GM18507 (cell line): ENCODE results near the gene TMEM158.

Experiments used
- DNase-seq: peaks from one replicate; pipeline ENCODE4 v3.0.0; 2011; ENCODE audit warnings: low read depth; ENCODE audit not compliant: insufficient read length; ENCODE audit errors: extremely low spot score
- FAIRE-seq: peaks from 2 replicates; lab custom pipeline; 2011; peaks lifted over from hg19 to GRCh38; lab: Jason Lieb, UNC

The TMEM158 gene

DNA sequence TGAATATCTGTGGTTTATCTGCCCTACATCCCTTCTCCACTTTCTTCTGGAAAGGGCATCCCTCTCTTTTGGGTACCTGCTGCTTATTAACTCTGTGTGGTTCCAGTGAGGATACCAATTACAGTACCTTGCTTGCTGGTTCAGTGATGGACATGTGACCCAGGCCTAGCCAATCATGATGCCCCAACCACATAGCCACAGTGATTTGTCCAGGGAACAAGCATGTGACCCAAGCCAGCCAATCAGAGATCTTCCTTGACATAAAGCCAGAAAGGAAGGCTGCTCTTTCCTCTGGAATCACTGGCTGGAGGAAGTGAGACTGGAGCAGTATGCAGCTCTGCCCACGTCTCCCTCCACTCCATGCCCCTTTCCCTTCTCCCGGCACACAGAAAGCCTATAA is 10.9 kb upstream of the TMEM158 start:
- FAIRE-seq: no peak
- DNase-seq: no peak

DNA sequence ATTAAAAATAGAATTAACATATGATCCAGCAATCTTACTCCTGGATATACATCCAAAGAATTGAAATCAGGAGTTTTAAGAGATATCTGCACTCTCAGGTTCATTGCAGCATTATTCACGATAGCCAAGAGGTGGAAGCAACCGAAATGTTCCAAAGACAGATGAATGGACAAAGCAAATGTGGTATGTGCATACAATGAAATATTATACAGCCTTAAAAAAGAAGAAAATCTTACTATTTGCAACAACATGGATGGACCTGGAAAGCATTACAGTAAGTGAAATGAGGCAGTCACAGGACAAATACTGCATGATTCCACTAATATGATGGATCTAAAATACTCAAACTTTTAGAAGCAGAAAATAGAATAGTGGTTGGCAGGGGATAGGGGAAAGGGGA is 9.3 kb upstream of the TMEM158 start:
- FAIRE-seq: no peak
- no peak for DNase-seq

DNA sequence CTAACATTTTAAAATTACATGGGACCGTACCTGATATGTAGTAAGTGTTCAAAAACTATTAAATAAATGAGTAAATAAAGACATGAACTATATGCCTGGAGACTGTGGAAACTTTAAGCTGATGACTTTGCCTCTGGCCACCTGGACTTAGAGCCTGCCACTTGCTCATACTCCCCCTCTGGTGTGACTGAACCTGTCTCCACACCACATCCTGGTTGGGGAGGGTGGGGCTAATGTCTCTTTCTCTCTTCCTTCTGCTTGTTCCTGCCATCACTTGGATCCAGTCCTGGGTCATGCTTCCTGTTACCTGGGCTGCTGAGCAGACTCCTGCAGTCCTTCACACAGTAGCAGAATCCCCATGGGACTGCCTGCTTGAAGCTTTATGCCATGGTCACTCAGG is 8.2 kb upstream of the TMEM158 start:
- no peak for DNase-seq
- FAIRE-seq: no peak

- DNase-seq (no peak), FAIRE-seq (no peak)
Observed at GRCh38 chr3:45232521-45232920, 6.4 kb upstream of the TMEM158 start.

DNA sequence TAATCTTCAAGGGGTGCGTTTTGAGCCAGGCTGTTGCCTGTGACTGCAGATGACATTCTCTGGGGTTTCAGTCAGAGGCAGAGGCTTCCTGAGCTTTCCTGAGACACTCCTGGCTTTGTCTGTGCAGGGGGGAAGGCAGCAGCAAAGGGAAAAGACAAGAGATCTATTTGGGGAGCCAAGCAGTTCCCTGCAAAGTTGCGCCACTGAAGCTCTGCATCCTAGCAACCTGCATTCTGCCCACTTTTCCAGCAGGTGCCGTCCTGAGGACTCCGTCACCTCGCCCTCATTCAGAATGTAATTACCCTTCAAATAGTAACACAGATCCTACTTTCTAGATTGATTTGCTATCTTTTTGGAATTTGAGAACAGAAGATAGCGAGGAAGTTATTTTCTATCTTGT is 1.9 kb upstream of the TMEM158 start:
- FAIRE-seq (no peak), DNase-seq (no peak)

DNA sequence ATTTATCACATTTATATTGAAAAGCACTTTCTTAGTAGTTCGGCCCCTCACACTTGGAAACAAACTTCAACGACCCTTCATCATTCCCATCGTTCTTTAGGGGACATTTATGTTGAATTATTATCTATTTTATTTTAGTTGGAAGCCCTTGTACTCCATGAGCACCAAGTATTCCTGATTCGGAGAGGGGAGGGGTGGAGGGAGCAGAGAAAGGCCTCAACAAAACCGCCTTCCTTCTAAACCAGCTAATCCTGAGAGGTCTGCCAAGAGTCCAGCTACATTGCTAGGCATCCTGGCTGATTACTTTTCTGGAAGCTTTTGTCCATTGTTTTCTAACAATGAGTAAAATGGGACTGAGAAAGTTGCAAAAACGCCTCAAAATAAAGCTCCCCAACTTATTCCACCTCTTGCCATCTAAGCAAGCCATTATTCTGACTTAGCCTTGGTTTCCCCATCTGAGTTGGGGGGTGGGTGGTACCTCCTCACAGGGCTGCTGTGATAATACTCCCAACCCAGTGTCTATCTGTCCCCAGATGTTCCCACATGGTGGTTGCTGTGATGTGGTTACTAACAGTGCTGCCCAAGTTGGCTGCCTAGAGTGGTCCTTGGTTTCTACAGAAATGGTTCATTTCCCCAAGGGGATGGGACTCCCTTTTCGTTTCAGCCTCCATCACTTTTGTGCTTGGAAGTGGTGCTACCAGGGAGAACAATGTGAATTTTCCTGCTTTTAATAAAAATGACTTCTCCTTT is 1.2 kb upstream of the TMEM158 start:
- no peak for FAIRE-seq

DNA sequence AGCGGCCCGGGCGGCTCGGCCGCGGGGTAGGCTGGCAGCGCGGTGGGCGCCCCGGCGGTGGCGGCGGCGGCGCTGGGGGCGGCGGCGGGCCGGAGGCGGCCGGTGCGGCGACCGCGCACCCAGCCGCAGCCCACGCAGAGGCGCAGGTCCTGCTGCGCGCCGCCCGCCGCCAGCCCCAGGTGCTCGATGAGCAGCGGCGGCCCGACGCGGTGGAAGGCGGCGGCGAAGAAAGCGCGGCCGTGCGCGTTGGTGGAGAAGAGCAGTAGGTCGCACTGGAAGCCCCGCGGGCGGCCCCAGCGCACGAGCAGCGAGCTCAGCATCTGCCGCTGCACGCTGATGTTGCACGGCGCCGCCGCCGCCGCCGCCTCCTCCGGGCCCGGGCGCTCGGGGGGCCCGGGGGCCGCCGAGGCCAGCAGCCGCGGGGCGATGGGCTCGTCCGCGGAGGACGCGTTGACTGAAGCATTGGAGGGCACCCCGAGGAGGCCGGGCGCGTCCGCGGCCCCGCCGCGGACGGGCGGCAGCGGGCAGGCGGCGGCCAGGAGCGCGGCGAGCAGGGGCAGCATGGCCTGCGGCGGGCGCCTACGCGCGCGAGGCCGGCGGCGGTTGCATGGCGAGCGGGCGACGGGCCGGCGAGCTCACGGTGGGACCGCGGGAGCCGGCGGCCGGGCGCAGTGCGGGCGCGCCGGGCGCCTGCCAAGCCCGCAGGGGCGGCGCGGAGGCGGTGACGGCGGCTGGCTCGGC is 452 bp downstream of the TMEM158 start:
- no peak for DNase-seq
- FAIRE-seq: no peak

More for the DNA sequence above, 1.2 kb upstream of the TMEM158 start:
- DNase-seq: no peak

- FAIRE-seq (peak; percentile 46), DNase-seq (no peak)
Observed at GRCh38 chr3:45224824-45225464, 1.1 kb downstream of the TMEM158 start.

GRCh38 chr3:45223889-45224727 is 2.0 kb downstream of the TMEM158 start:
- no peak for DNase-seq
- no peak for FAIRE-seq

GRCh38 chr3:45219694-45220093 is 6.4 kb downstream of the TMEM158 start:
- DNase-seq (no peak), FAIRE-seq (no peak)

- FAIRE-seq: no peak
- no peak for DNase-seq
Observed at GRCh38 chr3:45218578-45219390, 7.3 kb downstream of the TMEM158 start.

GRCh38 chr3:45216021-45216609 is 10.0 kb downstream of the TMEM158 start:
- FAIRE-seq (no peak), DNase-seq (no peak)

DNA sequence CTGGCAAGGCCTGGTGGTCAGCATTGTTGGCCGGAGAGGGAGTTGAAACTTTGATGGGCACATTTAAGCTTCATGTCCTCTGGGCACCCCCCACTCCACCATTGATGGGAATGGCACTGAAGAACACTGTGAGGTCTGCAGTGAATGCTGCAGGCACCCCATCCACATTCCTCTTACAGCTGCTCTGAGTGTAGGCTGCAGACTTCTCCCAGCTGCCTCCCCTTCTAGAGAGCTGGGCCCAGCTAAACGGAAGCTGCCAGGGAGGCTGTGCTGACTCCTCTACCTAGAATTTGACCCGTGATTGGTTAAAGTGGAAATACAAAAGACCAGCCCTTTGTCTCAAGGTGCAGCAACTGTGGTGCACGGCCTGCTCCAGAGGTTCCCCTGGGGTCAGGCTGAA is 10.6 kb downstream of the TMEM158 start:
- no peak for FAIRE-seq

GRCh38 chr3:45214061-45214680 is 11.9 kb downstream of the TMEM158 start:
- DNase-seq (no peak), FAIRE-seq (no peak)

More for the DNA sequence above, 10.6 kb downstream of the TMEM158 start:
- no peak for DNase-seq

- FAIRE-seq: no peak
- DNase-seq: no peak
Observed at GRCh38 chr3:45212095-45212468, 14.0 kb downstream of the TMEM158 start.

GRCh38 chr3:45211466-45212094 is 14.5 kb downstream of the TMEM158 start:
- FAIRE-seq: no peak
- no peak for DNase-seq

- peak; percentile 77 for FAIRE-seq
- no peak for DNase-seq
Observed at GRCh38 chr3:45210308-45211041, 15.6 kb downstream of the TMEM158 start.
